Activated naive CD4-positive, alpha-beta T cell treated with anti-CD3 and anti-CD28 coated beads, Interleukin-2, amount 10 ng/mL, durations not matched to agents 7 days and 5 days (primary cell): Measurements from ENCODE around the gene BYSL.

Experiments
- CTCF ChIA-PET: fragments of 350-600 bp; sonication (Branson Sonifier 250); formaldehyde crosslinking; loops from one replicate; lab custom pipeline; 2021; ENCODE audit warnings: antibody characterized with exemption; lab: Charles Lee
- DNase-seq: peaks from one replicate; pipeline ENCODE4 v3.0.0-alpha.2; 2020
- H3K27ac Mint-ChIP-seq: one replicate; pipeline ENCODE4 v1.8.0; 2021; ENCODE audit warnings: mild to moderate bottlenecking, moderate library complexity, mixed read lengths
- H3K27me3 Mint-ChIP-seq: one replicate; pipeline ENCODE4 v1.8.0; 2021; ENCODE audit warnings: mild to moderate bottlenecking, mixed read lengths
- H3K36me3 Mint-ChIP-seq: one replicate; pipeline ENCODE4 v1.8.0; 2021; ENCODE audit warnings: mixed read lengths
- H3K4me1 Mint-ChIP-seq: one replicate; pipeline ENCODE4 v1.8.0; 2021; ENCODE audit warnings: mixed read lengths
- H3K4me3 Mint-ChIP-seq: one replicate; pipeline ENCODE4 v1.8.0; 2021; ENCODE audit warnings: mild to moderate bottlenecking, moderate library complexity, mixed read lengths
- H3K9me3 Mint-ChIP-seq: one replicate; pipeline ENCODE4 v1.8.0; 2021; ENCODE audit warnings: mixed read lengths

BYSL gene

GRCh38 chr6:41894366-41895299 lies 26.7 kb upstream of the BYSL start:
- Mint-ChIP-seq H3K27ac (peak overlapping the region; percentile 58), H3K4me1 (peaks cover 17% of the 10 kb centered on the region), H3K9me3 (no peaks in the 10 kb centered on the region), H3K4me3 (no peak overlapping the region), H3K27me3 (no peaks in the 10 kb centered on the region), H3K36me3 (no peaks in the 10 kb centered on the region)
- CTCF ChIA-PET, result interaction anchor here (1.0 to 2.0 kb wide), 6 partner anchors 26 to 154 kb away, joined by 3 to 11 read pairs (median 4); partner anchors contain the start of genes BYSL, MED20 and TOMM6
- no peak for DNase-seq

- Mint-ChIP-seq H3K4me1 (peaks cover 17% of the 10 kb centered on the region), H3K27ac (peak within 1 kb of the TSS; percentile 79)
Measured at GRCh38 chr6:41895300-41896233, 25.7 kb upstream of the BYSL start, which contains the start of gene USP49. Gene USP49, minus strand, starts transcription at chr6:41895375. Its CDS starts 88,392 bp downstream, at chr6:41806983.

GRCh38 chr6:41896281-41896680 lies 25.0 kb upstream of the BYSL start:
- H3K9me3 Mint-ChIP-seq, result no peaks in the 10 kb centered on the region
- no peak overlapping the region for H3K4me3 Mint-ChIP-seq
- peaks cover 2% of the 10 kb centered on the region for H3K36me3 Mint-ChIP-seq
- no peaks in the 10 kb centered on the region for H3K27me3 Mint-ChIP-seq
- CTCF ChIA-PET, result interaction anchor here (0.7 to 2.0 kb wide), 6 partner anchors 9 to 152 kb away, joined by 3 to 11 read pairs (median 4); partner anchors contain the start of genes BYSL and MED20
- peak overlapping the region; percentile 79 for H3K27ac Mint-ChIP-seq
- peaks cover 17% of the 10 kb centered on the region for H3K4me1 Mint-ChIP-seq
- DNase-seq, result no peak

More at GRCh38 chr6:41895300-41896233, 25.7 kb upstream of the BYSL start, which contains the start of gene USP49:
- no peaks in the 10 kb centered on the region for H3K9me3 Mint-ChIP-seq
- H3K4me3 Mint-ChIP-seq, result no peak within 1 kb of the TSS
- CTCF ChIA-PET, result interaction anchor here (0.7 to 2.0 kb wide), 7 partner anchors 10 to 153 kb away, joined by 3 to 11 read pairs (median 4); partner anchors contain the start of genes BYSL, MED20 and TOMM6
- peak; percentile 95 for DNase-seq
- H3K27me3 Mint-ChIP-seq, result no peaks in the 10 kb centered on the region
- peaks cover 2% of the 10 kb centered on the region for H3K36me3 Mint-ChIP-seq

- Mint-ChIP-seq H3K36me3 (peaks cover 23% of the 10 kb centered on the region), H3K4me3 (no peak overlapping the region), H3K4me1 (peaks cover 37% of the 10 kb centered on the region), H3K27me3 (no peaks in the 10 kb centered on the region), H3K27ac (no peak overlapping the region), H3K9me3 (no peaks in the 10 kb centered on the region)
- DNase-seq, result no peak
- CTCF ChIA-PET, result interaction anchor here (0.7 to 7.5 kb wide), 3 partner anchors 38 to 143 kb away, joined by 3 to 112 read pairs (median 3); no protein-coding TSS in a partner anchor
Measured at GRCh38 chr6:41900861-41901260, 20.4 kb upstream of the BYSL start.

GRCh38 chr6:41901882-41902519 lies 19.3 kb upstream of the BYSL start:
- Mint-ChIP-seq H3K27ac (peak overlapping the region; percentile 9), H3K27me3 (no peaks in the 10 kb centered on the region), H3K4me1 (peaks cover 33% of the 10 kb centered on the region), H3K36me3 (peaks cover 27% of the 10 kb centered on the region), H3K9me3 (no peaks in the 10 kb centered on the region), H3K4me3 (no peak overlapping the region)
- peak; percentile 82 for DNase-seq
- CTCF ChIA-PET, result interaction anchor here (0.9 to 7.5 kb wide), 3 partner anchors 37 to 142 kb away, joined by 3 to 112 read pairs (median 3); no protein-coding TSS in a partner anchor

GRCh38 chr6:41909727-41910126 lies 11.6 kb upstream of the BYSL start:
- H3K36me3 Mint-ChIP-seq, result peaks cover 46% of the 10 kb centered on the region
- H3K9me3 Mint-ChIP-seq, result no peaks in the 10 kb centered on the region
- CTCF ChIA-PET, result no interaction called here
- no peak for DNase-seq
- H3K4me3 Mint-ChIP-seq, result no peak overlapping the region
- H3K4me1 Mint-ChIP-seq, result peaks cover 32% of the 10 kb centered on the region
- no peaks in the 10 kb centered on the region for H3K27me3 Mint-ChIP-seq
- H3K27ac Mint-ChIP-seq, result no peak overlapping the region

GRCh38 chr6:41914343-41914742 lies 7.0 kb upstream of the BYSL start:
- DNase-seq, result no peak
- H3K27ac Mint-ChIP-seq, result no peak overlapping the region
- H3K4me1 Mint-ChIP-seq, result peaks cover 40% of the 10 kb centered on the region
- no peaks in the 10 kb centered on the region for H3K9me3 Mint-ChIP-seq
- peaks cover 38% of the 10 kb centered on the region for H3K36me3 Mint-ChIP-seq
- CTCF ChIA-PET, result interaction anchor here (0.7 kb wide), 1 partner anchor 131 kb away, joined by 3 read pairs; no protein-coding TSS in a partner anchor
- H3K4me3 Mint-ChIP-seq, result no peak overlapping the region
- no peaks in the 10 kb centered on the region for H3K27me3 Mint-ChIP-seq

GRCh38 chr6:41914869-41915530 lies 6.3 kb upstream of the BYSL start:
- peaks cover 43% of the 10 kb centered on the region for H3K4me1 Mint-ChIP-seq
- no peaks in the 10 kb centered on the region for H3K27me3 Mint-ChIP-seq
- peak overlapping the region; percentile 68 for H3K27ac Mint-ChIP-seq
- no peak for DNase-seq
- no peak overlapping the region for H3K4me3 Mint-ChIP-seq
- CTCF ChIA-PET, result interaction anchor here (0.7 to 2.3 kb wide), 2 partner anchors 10 to 130 kb away, joined by 3 to 6 read pairs; no protein-coding TSS in a partner anchor
- H3K36me3 Mint-ChIP-seq, result peaks cover 38% of the 10 kb centered on the region
- H3K9me3 Mint-ChIP-seq, result no peaks in the 10 kb centered on the region

GRCh38 chr6:41917528-41917927 lies 3.8 kb upstream of the BYSL start:
- Mint-ChIP-seq H3K4me1 (peaks cover 53% of the 10 kb centered on the region), H3K36me3 (peaks cover 36% of the 10 kb centered on the region), H3K27ac (no peak overlapping the region), H3K27me3 (no peaks in the 10 kb centered on the region), H3K4me3 (no peak overlapping the region), H3K9me3 (no peaks in the 10 kb centered on the region)
- CTCF ChIA-PET, result interaction anchor here (2.7 kb wide), 1 partner anchor 127 kb away, joined by 10 read pairs; no protein-coding TSS in a partner anchor
- no peak for DNase-seq

- no peaks in the 10 kb centered on the region for H3K9me3 Mint-ChIP-seq
- H3K27me3 Mint-ChIP-seq, result no peaks in the 10 kb centered on the region
- H3K4me3 Mint-ChIP-seq, result peak overlapping the region; percentile 100
- peaks cover 35% of the 10 kb centered on the region for H3K36me3 Mint-ChIP-seq
- peaks cover 60% of the 10 kb centered on the region for H3K4me1 Mint-ChIP-seq
- DNase-seq, result no peak
- CTCF ChIA-PET, result interaction anchor here (0.5 to 3.8 kb wide), 15 partner anchors 8 to 717 kb away, joined by 3 to 89 read pairs (median 4); partner anchors contain the start of genes TAF8 and TOMM6
- peak overlapping the region; percentile 99 for H3K27ac Mint-ChIP-seq
Measured at GRCh38 chr6:41921712-41921998, 356 bp downstream of the BYSL start.

- Mint-ChIP-seq H3K4me1 (peaks cover 60% of the 10 kb centered on the region), H3K4me3 (peak overlapping the region; percentile 100), H3K36me3 (peaks cover 35% of the 10 kb centered on the region), H3K27me3 (no peaks in the 10 kb centered on the region), H3K9me3 (no peaks in the 10 kb centered on the region), H3K27ac (peak overlapping the region; percentile 99)
- CTCF ChIA-PET, result interaction anchor here (1.0 to 3.8 kb wide), 6 partner anchors 14 to 135 kb away, joined by 3 to 89 read pairs (median 18); partner anchors contain the start of genes TAF8 and TOMM6
- no peak for DNase-seq
Measured at GRCh38 chr6:41922154-41922553, 855 bp downstream of the BYSL start.

GRCh38 chr6:41927253-41927652 lies 6.0 kb downstream of the BYSL start:
- H3K4me3 Mint-ChIP-seq, result no peak overlapping the region
- peaks cover 40% of the 10 kb centered on the region for H3K4me1 Mint-ChIP-seq
- H3K27ac Mint-ChIP-seq, result no peak overlapping the region
- CTCF ChIA-PET, result interaction anchor here (0.7 to 1.6 kb wide), 2 partner anchors 11 to 116 kb away, joined by 3 to 6 read pairs; no protein-coding TSS in a partner anchor
- H3K27me3 Mint-ChIP-seq, result no peaks in the 10 kb centered on the region
- H3K9me3 Mint-ChIP-seq, result no peaks in the 10 kb centered on the region
- peaks cover 61% of the 10 kb centered on the region for H3K36me3 Mint-ChIP-seq
- no peak for DNase-seq
